SK-N-SH treated with all-trans-retinoic acid at 6 μM for 48 hours (cell line): Measurements from ENCODE around the gene SLC15A1.

Experiments used
- ATAC-seq: fragments of 200-7000 bp; cut with Tn5 transposase; 3 replicates; pipeline ENCODE4 v1.9.1; 2020; ENCODE audit warnings: mild to moderate bottlenecking, moderate library complexity
- ARNTL ChIP-seq: fragments of 450-650 bp; formaldehyde crosslinking; IDR thresholded peaks from 2 replicates; pipeline ENCODE4 v1.5.0; 2020; ENCODE audit warnings: low read depth, mild to moderate bottlenecking, moderate library complexity, borderline replicate concordance
- BACH2 ChIP-seq: fragments of 250-450 bp; sonication (Bioruptor Pico); IDR thresholded peaks from 2 replicates; pipeline ENCODE4 v1.9.0; 2021; ENCODE audit warnings: mild to moderate bottlenecking, borderline replicate concordance
- CSDC2 ChIP-seq: fragments of 250-450 bp; sonication (Bioruptor Pico); IDR thresholded peaks from 2 replicates; pipeline ENCODE4 v1.5.0; 2020; ENCODE audit warnings: mild to moderate bottlenecking, moderate library complexity
- GLIS3 ChIP-seq: fragments of 250-450 bp; sonication (Bioruptor Pico); IDR thresholded peaks from 2 replicates; pipeline ENCODE4 v1.5.0; 2020; ENCODE audit warnings: mild to moderate bottlenecking, moderate library complexity
- ISL1 ChIP-seq: fragments of 250-450 bp; sonication (Bioruptor Pico); IDR thresholded peaks from 2 replicates; pipeline ENCODE4 v2.1.2; 2022; ENCODE audit warnings: mild to moderate bottlenecking, moderate library complexity
- OSR1 ChIP-seq: fragments of 250-450 bp; sonication (Bioruptor Pico); IDR thresholded peaks from 2 replicates; pipeline ENCODE4 v1.8.0; 2022; ENCODE audit warnings: moderate library complexity, mild to moderate bottlenecking, inconsistent platforms
- PPARA ChIP-seq: fragments of 250-450 bp; sonication (Bioruptor Pico); IDR thresholded peaks from 2 replicates; pipeline ENCODE4 v1.5.0; 2020; ENCODE audit warnings: mild to moderate bottlenecking, borderline replicate concordance
- RARB ChIP-seq: fragments of 250-450 bp; sonication (Bioruptor Pico); IDR thresholded peaks from 2 replicates; pipeline ENCODE4 v1.8.0; 2021; ENCODE audit warnings: mild to moderate bottlenecking, moderate library complexity
- SNAI2 ChIP-seq: fragments of 250-450 bp; sonication (Bioruptor Pico); IDR thresholded peaks from 2 replicates; pipeline ENCODE4 v1.5.0; 2020; ENCODE audit warnings: mild to moderate bottlenecking, moderate library complexity
- TCF4 ChIP-seq: fragments of 250-450 bp; sonication (Bioruptor Pico); IDR thresholded peaks from 2 replicates; pipeline ENCODE4 v1.8.0; 2021; ENCODE audit warnings: mild to moderate bottlenecking, moderate library complexity, borderline replicate concordance
- TOX ChIP-seq: fragments of 250-450 bp; sonication (Bioruptor Pico); IDR thresholded peaks from 2 replicates; pipeline ENCODE4 v1.8.0; 2021; ENCODE audit warnings: mild to moderate bottlenecking, moderate library complexity, borderline replicate concordance
- ZC3H10 ChIP-seq: fragments of 250-450 bp; sonication (Bioruptor Pico); IDR thresholded peaks from 2 replicates; pipeline ENCODE4 v1.5.1; 2021; ENCODE audit warnings: mild to moderate bottlenecking, moderate library complexity
- ZFP30 ChIP-seq: fragments of 450-650 bp; formaldehyde crosslinking; IDR thresholded peaks from 2 replicates; pipeline ENCODE4 v1.5.0; 2022; ENCODE audit warnings: mild to moderate bottlenecking, moderate library complexity
- ZNF565 ChIP-seq: fragments of 450-650 bp; formaldehyde crosslinking; conservative IDR thresholded peaks from 2 replicates; pipeline ENCODE4 v1.5.0; 2020; ENCODE audit warnings: low read depth, mild to moderate bottlenecking, moderate library complexity
- ZNF70 ChIP-seq: fragments of 450-650 bp; formaldehyde crosslinking; IDR thresholded peaks from 2 replicates; pipeline ENCODE4 v1.5.0; 2020; ENCODE audit warnings: mild to moderate bottlenecking, moderate library complexity
- ZNF8 ChIP-seq: fragments of 450-650 bp; formaldehyde crosslinking; IDR thresholded peaks from 2 replicates; pipeline ENCODE4 v1.5.0; 2020; ENCODE audit warnings: mild to moderate bottlenecking, moderate library complexity
- TF ChIP-seq, protein P1 (sequence below): fragments of 250-450 bp; sonication (Bioruptor Pico); IDR thresholded peaks from 2 replicates; pipeline ENCODE4 v1.8.0; 2021; ENCODE audit warnings: low read depth, mild to moderate bottlenecking, moderate library complexity, borderline replicate concordance
- TF ChIP-seq, protein P2 (sequence below): fragments of 250-450 bp; sonication (Bioruptor Pico); IDR thresholded peaks from 2 replicates; pipeline ENCODE4 v1.5.1; 2021; ENCODE audit warnings: mild to moderate bottlenecking, moderate library complexity
- TF ChIP-seq, protein P3 (sequence below): fragments of 250-450 bp; sonication (Bioruptor Pico); IDR thresholded peaks from 2 replicates; pipeline ENCODE4 v1.5.1; 2020; ENCODE audit warnings: low read depth, mild to moderate bottlenecking, moderate library complexity
- TF ChIP-seq, protein P4 (sequence below): fragments of 250-450 bp; sonication (Bioruptor Pico); IDR thresholded peaks from 2 replicates; pipeline ENCODE4 v1.8.0; 2020; ENCODE audit warnings: mild to moderate bottlenecking, moderate library complexity, borderline replicate concordance
- TF ChIP-seq, protein P5 (sequence below): fragments of 250-450 bp; sonication (Bioruptor Pico); IDR thresholded peaks from 2 replicates; pipeline ENCODE4 v1.5.0; 2020; ENCODE audit warnings: mild to moderate bottlenecking, moderate library complexity

The SLC15A1 gene

DNA sequence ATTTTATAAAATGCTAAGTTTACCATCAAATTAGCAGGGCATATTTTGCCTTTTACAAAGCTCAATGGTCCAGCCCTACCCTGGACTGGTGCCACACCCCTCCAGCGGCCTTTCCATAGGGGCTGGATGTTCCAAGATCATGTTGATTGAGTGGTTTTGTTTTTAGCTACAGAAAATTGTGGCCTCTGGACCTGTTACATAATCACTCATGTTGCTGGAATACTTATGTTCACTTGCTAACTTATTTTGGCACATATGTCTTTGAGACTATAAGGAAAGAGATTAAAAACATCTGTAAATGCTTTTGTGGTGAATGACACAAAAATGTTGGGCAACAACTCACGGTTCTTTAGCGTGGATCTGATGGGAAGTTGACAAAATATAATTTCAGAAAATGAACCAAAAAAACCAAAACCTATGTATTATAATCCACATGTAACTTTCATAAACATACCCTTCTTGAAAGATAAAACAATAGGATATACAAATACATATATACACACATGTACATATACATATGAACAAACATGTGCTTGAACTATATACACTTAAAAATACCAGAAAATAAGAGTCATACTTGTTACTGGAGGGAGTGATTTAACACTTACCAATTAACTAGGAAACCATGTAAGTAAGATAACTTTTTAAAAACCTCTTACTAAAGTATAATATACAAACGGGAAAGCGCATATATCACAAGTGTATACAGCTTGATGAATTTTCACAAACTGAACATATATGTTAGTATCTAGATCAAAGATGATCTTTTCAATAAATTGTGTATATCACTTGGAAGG is 46.6 kb upstream of the SLC15A1 start:
- TF ChIP-seq BACH2, result no peak
- TF ChIP-seq TCF4 (CRISPR knock-in tag), result no peak
- TF ChIP-seq TOX (CRISPR knock-in tag), result no peak
- TF ChIP-seq RARB (CRISPR knock-in tag), result no peak
- TF ChIP-seq GLIS3, result no peak
- TF ChIP-seq SNAI2, result no peak
- no peak for TF ChIP-seq ZNF565 (CRISPR knock-in tag)
- TF ChIP-seq, protein P1, sequence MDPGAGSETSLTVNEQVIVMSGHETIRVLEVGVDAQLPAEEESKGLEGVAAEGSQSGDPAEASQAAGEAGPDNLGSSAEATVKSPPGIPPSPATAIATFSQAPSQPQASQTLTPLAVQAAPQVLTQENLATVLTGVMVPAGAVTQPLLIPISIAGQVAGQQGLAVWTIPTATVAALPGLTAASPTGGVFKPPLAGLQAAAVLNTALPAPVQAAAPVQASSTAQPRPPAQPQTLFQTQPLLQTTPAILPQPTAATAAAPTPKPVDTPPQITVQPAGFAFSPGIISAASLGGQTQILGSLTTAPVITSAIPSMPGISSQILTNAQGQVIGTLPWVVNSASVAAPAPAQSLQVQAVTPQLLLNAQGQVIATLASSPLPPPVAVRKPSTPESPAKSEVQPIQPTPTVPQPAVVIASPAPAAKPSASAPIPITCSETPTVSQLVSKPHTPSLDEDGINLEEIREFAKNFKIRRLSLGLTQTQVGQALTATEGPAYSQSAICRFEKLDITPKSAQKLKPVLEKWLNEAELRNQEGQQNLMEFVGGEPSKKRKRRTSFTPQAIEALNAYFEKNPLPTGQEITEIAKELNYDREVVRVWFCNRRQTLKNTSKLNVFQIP, result no peak
- no peak for TF ChIP-seq ZC3H10 (CRISPR knock-in tag)
- peak; percentile 78 for ATAC-seq

DNA sequence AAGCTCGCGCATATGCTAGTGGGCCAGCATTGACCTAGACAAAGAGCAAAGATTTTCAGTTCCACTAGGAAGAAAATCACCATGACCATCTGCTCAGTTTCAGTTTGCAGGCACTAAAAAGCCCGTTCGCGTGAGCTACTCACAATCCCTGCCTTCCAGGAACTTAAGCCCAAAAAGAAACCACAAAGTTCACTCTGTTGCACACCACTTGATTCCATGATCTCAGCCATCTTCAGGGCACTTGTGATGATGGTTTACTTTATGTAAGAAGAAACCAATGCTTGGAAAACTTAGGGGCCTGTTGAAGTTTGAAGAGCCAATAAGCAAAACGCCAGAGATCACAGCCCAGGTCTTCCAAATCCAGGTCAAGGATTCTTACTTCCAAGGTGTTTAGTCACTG is 45.0 kb upstream of the SLC15A1 start:
- no peak for ATAC-seq
- TF ChIP-seq ZC3H10 (CRISPR knock-in tag) (no peak), ZFP30 (no peak), ZNF8 (CRISPR knock-in tag) (no peak), CSDC2 (CRISPR knock-in tag) (no peak), ISL1 (CRISPR knock-in tag) (no peak), BACH2 (no peak), TCF4 (CRISPR knock-in tag) (no peak), ZNF565 (CRISPR knock-in tag) (no peak), OSR1 (CRISPR knock-in tag) (no peak), PPARA (no peak), SNAI2 (no peak), TOX (CRISPR knock-in tag) (no peak), ARNTL (CRISPR knock-in tag) (no peak), GLIS3 (no peak), ZNF70 (CRISPR knock-in tag) (no peak)
- TF ChIP-seq, protein P2, sequence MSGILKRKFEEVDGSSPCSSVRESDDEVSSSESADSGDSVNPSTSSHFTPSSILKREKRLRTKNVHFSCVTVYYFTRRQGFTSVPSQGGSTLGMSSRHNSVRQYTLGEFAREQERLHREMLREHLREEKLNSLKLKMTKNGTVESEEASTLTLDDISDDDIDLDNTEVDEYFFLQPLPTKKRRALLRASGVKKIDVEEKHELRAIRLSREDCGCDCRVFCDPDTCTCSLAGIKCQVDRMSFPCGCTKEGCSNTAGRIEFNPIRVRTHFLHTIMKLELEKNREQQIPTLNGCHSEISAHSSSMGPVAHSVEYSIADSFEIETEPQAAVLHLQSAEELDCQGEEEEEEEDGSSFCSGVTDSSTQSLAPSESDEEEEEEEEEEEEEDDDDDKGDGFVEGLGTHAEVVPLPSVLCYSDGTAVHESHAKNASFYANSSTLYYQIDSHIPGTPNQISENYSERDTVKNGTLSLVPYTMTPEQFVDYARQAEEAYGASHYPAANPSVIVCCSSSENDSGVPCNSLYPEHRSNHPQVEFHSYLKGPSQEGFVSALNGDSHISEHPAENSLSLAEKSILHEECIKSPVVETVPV (CRISPR knock-in tag), result no peak
- TF ChIP-seq, protein P3, sequence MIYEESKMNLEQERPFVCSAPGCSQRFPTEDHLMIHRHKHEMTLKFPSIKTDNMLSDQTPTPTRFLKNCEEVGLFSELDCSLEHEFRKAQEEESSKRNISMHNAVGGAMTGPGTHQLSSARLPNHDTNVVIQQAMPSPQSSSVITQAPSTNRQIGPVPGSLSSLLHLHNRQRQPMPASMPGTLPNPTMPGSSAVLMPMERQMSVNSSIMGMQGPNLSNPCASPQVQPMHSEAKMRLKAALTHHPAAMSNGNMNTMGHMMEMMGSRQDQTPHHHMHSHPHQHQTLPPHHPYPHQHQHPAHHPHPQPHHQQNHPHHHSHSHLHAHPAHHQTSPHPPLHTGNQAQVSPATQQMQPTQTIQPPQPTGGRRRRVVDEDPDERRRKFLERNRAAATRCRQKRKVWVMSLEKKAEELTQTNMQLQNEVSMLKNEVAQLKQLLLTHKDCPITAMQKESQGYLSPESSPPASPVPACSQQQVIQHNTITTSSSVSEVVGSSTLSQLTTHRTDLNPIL, result no peak

DNA sequence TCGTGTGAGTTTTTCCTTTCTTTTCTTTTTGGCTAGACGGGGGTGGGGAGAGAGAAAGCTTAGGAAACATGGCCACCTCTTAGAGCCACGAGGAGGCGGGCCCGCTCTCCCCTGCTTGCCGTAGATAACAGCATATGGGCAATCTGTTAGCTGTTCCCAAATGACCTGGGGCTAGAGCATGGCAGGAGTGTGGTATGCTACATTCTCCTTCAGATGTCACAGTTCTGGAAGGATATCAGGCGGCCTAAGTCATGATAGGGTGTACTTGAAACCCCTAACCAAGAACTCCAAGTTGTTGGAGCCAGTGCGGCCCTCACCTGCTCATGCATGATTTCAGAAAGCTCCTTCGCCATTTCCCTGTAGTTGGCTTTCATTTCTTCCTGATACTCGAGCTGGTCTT is 44.3 kb upstream of the SLC15A1 start:
- TF ChIP-seq RARB (CRISPR knock-in tag), result no peak
- TF ChIP-seq ZNF8 (CRISPR knock-in tag), result no peak
- no peak for TF ChIP-seq GLIS3
- no peak for TF ChIP-seq ISL1 (CRISPR knock-in tag)
- no peak for TF ChIP-seq OSR1 (CRISPR knock-in tag)
- no peak for TF ChIP-seq ZFP30
- TF ChIP-seq, protein P1, result no peak
- TF ChIP-seq, protein P4, sequence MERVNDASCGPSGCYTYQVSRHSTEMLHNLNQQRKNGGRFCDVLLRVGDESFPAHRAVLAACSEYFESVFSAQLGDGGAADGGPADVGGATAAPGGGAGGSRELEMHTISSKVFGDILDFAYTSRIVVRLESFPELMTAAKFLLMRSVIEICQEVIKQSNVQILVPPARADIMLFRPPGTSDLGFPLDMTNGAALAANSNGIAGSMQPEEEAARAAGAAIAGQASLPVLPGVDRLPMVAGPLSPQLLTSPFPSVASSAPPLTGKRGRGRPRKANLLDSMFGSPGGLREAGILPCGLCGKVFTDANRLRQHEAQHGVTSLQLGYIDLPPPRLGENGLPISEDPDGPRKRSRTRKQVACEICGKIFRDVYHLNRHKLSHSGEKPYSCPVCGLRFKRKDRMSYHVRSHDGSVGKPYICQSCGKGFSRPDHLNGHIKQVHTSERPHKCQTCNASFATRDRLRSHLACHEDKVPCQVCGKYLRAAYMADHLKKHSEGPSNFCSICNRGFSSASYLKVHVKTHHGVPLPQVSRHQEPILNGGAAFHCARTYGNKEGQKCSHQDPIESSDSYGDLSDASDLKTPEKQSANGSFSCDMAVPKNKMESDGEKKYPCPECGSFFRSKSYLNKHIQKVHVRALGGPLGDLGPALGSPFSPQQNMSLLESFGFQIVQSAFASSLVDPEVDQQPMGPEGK (CRISPR knock-in tag), result no peak
- TF ChIP-seq, protein P5, sequence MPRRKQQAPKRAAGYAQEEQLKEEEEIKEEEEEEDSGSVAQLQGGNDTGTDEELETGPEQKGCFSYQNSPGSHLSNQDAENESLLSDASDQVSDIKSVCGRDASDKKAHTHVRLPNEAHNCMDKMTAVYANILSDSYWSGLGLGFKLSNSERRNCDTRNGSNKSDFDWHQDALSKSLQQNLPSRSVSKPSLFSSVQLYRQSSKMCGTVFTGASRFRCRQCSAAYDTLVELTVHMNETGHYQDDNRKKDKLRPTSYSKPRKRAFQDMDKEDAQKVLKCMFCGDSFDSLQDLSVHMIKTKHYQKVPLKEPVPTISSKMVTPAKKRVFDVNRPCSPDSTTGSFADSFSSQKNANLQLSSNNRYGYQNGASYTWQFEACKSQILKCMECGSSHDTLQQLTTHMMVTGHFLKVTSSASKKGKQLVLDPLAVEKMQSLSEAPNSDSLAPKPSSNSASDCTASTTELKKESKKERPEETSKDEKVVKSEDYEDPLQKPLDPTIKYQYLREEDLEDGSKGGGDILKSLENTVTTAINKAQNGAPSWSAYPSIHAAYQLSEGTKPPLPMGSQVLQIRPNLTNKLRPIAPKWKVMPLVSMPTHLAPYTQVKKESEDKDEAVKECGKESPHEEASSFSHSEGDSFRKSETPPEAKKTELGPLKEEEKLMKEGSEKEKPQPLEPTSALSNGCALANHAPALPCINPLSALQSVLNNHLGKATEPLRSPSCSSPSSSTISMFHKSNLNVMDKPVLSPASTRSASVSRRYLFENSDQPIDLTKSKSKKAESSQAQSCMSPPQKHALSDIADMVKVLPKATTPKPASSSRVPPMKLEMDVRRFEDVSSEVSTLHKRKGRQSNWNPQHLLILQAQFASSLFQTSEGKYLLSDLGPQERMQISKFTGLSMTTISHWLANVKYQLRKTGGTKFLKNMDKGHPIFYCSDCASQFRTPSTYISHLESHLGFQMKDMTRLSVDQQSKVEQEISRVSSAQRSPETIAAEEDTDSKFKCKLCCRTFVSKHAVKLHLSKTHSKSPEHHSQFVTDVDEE, result no peak
- no peak for TF ChIP-seq TCF4 (CRISPR knock-in tag)
- TF ChIP-seq, protein P2 (CRISPR knock-in tag), result no peak
- no peak for TF ChIP-seq ZNF70 (CRISPR knock-in tag)
- ATAC-seq, result no peak
